PC-9 (cell line): ENCODE data around the gene HBG2.

Experiments
- CTCF ChIP-seq: fragments of 200-600 bp; sonication (generic); conservative IDR thresholded peaks from 2 replicates; pipeline ENCODE4 v1.6.1; 2017; ENCODE audit warnings: mixed run types, antibody characterized with exemption, mild to moderate bottlenecking, moderate library complexity
- EZH2 ChIP-seq: fragments of 200-600 bp; sonication (generic); IDR thresholded peaks from 2 replicates; pipeline ENCODE4 v1.8.0; 2017; ENCODE audit warnings: antibody characterized with exemption, low read depth

GRCh38 chr11:5238486-5238885 lies 16.1 kb downstream of the HBG2 start:
- TF ChIP-seq CTCF (no peak), EZH2 (no peak)
